GM20000 (cell line): Measurements from ENCODE around the gene TP73.

ENCODE experiments used
- DNase-seq: peaks from one replicate; pipeline ENCODE4 v3.0.0; 2012; ENCODE audit warnings: low spot score
- CTCF ChIP-seq: IDR thresholded peaks from 2 replicates; pipeline ENCODE4 v1.5.1; 2012; ENCODE audit warnings: mild to moderate bottlenecking, control low read depth; ENCODE audit errors: extremely low read depth, missing control alignments

TP73 gene

GRCh38 chr1:3651930-3652547 is at the start of gene TP73:
TP73 (plus strand) TSS chr1:3652516; CDS start chr1:3682366, 29,850 bp downstream.
- no peak for TF ChIP-seq CTCF
- peak; percentile 88 for DNase-seq

- no peak for DNase-seq
- TF ChIP-seq CTCF: no peak
Observed at GRCh38 chr1:3603156-3603555, 49.2 kb upstream of the TP73 start.

GRCh38 chr1:3603571-3604467 is 48.5 kb upstream of the TP73 start:
- no peak for DNase-seq
- no peak for TF ChIP-seq CTCF

- no peak for TF ChIP-seq CTCF
Observed at GRCh38 chr1:3604468-3604974, 47.8 kb upstream of the TP73 start.

GRCh38 chr1:3604997-3605823 is 47.1 kb upstream of the TP73 start:
- TF ChIP-seq CTCF: no peak
- no peak for DNase-seq

More at GRCh38 chr1:3604468-3604974, 47.8 kb upstream of the TP73 start:
- DNase-seq: no peak

- no peak for TF ChIP-seq CTCF
- DNase-seq: no peak
Observed at GRCh38 chr1:3606779-3607702, 45.3 kb upstream of the TP73 start.
